Suprapubic skin (tissue), 4 donors: ENCODE results near the gene SMC3. TPM values are rescaled to one million over a fixed set of nuclear protein-coding genes. Genes with fewer than 3 reads are reported as not detected.

ENCODE experiments used
- DNase-seq, 2 donors: peaks; one replicate each; pipeline ENCODE4 v3.0.0-alpha.2; 2019; ENCODE audit warnings: low spot score in 2 of 2
- H3K27ac ChIP-seq: fragments of 200-600 bp; sonication (generic); one replicate; pipeline ENCODE4 v1.5.1; 2019
- H3K27me3 ChIP-seq: fragments of 200-600 bp; sonication (generic); one replicate; pipeline ENCODE4 v1.5.1; 2019
- H3K36me3 ChIP-seq: fragments of 200-600 bp; sonication (generic); one replicate; pipeline ENCODE4 v1.5.1; 2019
- H3K4me1 ChIP-seq: fragments of 200-600 bp; sonication (generic); one replicate; pipeline ENCODE4 v1.5.1; 2019
- H3K4me3 ChIP-seq: fragments of 200-600 bp; sonication (generic); one replicate; pipeline ENCODE4 v1.5.1; 2019; ENCODE audit warnings: mild to moderate bottlenecking
- H3K9me3 ChIP-seq: fragments of 200-600 bp; sonication (generic); one replicate; pipeline ENCODE4 v1.5.1; 2019
- EP300 ChIP-seq: sonication (generic); formaldehyde crosslinking; IDR thresholded peaks from one replicate; pipeline ENCODE4 v1.6.1; 2017; ENCODE audit warnings: antibody characterized with exemption
- POLR2A ChIP-seq, 2 donors: fragments of 450-650 bp; IDR thresholded peaks; one replicate each; pipeline ENCODE4 v1.6.1; 2017; ENCODE audit warnings: antibody characterized with exemption in 2 of 2, mild to moderate bottlenecking in 2 of 2, moderate library complexity in 2 of 2
- POLR2AphosphoS5 ChIP-seq, 3 donors: sonication (generic); formaldehyde crosslinking; IDR thresholded peaks; one replicate each; pipeline ENCODE4 v1.6.1; 2017; ENCODE audit warnings: antibody characterized with exemption in 3 of 3
- WGBS: methylation state at CpG from one replicate; pipeline ENCODE4 v1.1.5; 2018; 5-methylcytosine and 5-hydroxymethylcytosine counted together
- total RNA-seq, 4 donors: library from RNA; depleted of rRNA; stranded (reverse); fragments of >200 nt; gene quantifications; one replicate each; pipeline ENCODE4 v1.1.0, GENCODE V29; 2016
- TF ChIP-seq, protein P1 (sequence below), 2 donors: fragments of 200-600 bp in 1 of 2; fragments of 450-650 bp in 1 of 2; sonication (generic) in 1 of 2; IDR thresholded peaks; one replicate each; pipeline ENCODE4 v1.5.1; 2016 to 2019; ENCODE audit warnings: antibody characterized with exemption in 2 of 2, mild to moderate bottlenecking in 1 of 2, moderate library complexity in 1 of 2

The SMC3 gene
- total RNA-seq, 4 donors from 2014 or later, result 18.9 to 33.5 (median 23.3) TPM

DNA sequence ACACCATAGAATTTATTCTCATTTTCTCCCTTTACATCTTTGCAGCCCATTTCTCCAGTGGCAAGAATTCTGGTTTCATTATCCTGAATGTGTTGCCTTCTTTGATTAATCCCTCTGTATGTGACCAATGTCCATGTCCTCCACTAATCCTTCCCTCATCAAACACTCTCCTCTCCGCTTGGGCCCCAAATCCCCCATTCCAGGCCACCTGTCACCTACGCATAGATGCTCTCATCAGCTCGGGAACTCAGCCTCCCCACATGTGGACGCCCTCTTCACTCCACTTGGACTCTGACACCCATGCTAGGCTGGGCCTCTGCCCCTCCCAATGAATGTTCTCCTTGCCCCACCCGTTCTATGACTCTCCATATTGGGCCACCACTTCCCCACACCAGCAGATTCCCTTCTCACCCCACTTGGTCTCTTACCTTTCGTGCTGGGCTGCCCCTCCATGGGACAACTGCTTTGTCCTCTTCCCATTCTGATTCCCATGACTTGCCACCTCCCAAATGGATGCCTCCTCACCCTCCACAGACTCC is 57.9 kb downstream of the SMC3 start:
- Histone ChIP-seq H3K27ac (no peak overlapping the region), H3K27me3 (no peaks in the 10 kb centered on the region), H3K36me3 (no peaks in the 10 kb centered on the region), H3K4me3 (no peak overlapping the region), H3K4me1 (no peaks in the 10 kb centered on the region), H3K9me3 (no peaks in the 10 kb centered on the region)
- 89% methylated on average over 6 of the region's 6 CpGs for WGBS
- no peak for DNase-seq
- TF ChIP-seq POLR2AphosphoS5 (IDR thresholded peaks at IDR 0.05), result no peak
- TF ChIP-seq, protein P1, sequence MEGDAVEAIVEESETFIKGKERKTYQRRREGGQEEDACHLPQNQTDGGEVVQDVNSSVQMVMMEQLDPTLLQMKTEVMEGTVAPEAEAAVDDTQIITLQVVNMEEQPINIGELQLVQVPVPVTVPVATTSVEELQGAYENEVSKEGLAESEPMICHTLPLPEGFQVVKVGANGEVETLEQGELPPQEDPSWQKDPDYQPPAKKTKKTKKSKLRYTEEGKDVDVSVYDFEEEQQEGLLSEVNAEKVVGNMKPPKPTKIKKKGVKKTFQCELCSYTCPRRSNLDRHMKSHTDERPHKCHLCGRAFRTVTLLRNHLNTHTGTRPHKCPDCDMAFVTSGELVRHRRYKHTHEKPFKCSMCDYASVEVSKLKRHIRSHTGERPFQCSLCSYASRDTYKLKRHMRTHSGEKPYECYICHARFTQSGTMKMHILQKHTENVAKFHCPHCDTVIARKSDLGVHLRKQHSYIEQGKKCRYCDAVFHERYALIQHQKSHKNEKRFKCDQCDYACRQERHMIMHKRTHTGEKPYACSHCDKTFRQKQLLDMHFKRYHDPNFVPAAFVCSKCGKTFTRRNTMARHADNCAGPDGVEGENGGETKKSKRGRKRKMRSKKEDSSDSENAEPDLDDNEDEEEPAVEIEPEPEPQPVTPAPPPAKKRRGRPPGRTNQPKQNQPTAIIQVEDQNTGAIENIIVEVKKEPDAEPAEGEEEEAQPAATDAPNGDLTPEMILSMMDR (IDR thresholded peaks at IDR 0.05), result no peak
- no peak for TF ChIP-seq POLR2A (IDR thresholded peaks at IDR 0.05)
- TF ChIP-seq EP300, result no peak

DNA sequence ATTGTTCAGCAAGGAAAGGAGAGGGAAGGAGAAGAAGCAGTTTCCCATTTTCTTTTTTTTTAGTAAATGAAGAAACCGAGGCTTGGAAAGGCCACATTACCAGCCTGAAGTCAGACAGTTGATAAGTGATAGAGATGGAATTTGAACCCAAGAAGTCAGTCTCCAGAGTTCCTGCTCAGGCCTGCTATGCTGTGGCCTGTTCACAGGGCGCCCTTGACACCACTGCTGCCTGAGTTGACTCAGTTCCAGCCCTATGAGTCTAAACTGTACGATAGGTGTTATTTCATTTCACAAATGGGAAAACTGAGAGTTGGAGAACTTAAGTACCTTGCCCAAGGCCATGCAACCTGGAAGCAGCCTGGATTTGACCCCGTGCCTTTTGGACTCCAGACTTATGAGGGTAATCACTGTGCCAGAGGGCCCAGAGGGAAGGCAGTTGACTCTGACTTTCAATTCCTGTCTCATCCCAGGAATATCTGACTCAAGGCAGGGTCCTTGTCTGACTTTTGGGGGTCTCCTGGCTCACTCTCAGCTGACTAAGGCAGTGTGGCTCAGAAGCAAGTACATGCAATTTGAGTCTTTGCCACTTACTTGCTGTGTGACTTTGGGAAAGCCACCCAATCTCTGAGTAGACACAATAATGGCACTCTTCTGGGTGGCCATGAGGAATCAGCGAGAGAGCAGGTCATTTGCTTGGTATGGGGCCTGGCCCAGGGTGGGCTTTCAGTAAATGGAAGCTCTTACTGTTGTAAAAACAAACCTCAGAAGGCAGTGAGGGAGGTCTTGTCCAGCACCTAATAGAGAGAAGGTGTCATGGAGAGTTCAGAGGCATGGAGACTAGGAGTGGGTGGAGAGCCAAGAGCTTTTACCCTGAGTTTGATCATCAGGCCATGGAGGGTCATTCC is 58.7 kb downstream of the SMC3 start:
- Histone ChIP-seq H3K36me3 (no peaks in the 10 kb centered on the region), H3K27ac (no peak overlapping the region), H3K9me3 (no peaks in the 10 kb centered on the region), H3K4me1 (no peaks in the 10 kb centered on the region), H3K4me3 (no peak overlapping the region), H3K27me3 (no peaks in the 10 kb centered on the region)
- no peak for DNase-seq
- no peak for TF ChIP-seq POLR2AphosphoS5 (IDR thresholded peaks at IDR 0.05)
- TF ChIP-seq, protein P1 (IDR thresholded peaks at IDR 0.05), result no peak
- no peak for TF ChIP-seq EP300
- TF ChIP-seq POLR2A (IDR thresholded peaks at IDR 0.05), result no peak
- WGBS, result 86% methylated on average over 5 of the region's 5 CpGs

DNA sequence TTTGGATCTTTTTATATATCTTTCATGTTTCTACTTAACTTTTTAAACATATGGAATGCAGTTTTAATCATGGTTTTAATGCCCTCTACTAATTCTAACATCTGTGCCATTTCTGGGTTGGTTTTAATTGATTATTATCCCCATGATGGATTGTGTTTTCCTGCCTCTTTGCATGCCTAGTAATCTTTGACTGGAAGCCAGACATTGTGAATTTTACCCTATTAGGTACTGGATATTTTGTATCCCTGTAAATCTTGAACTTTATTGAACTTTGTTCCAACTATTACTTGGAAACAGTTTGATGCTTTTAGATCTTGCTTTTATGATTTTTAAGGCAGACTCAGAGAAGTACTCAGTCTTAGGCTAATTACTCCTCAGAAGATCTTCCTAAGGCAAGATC is 60.7 kb downstream of the SMC3 start:
- Histone ChIP-seq H3K4me3 (no peak overlapping the region), H3K4me1 (no peaks in the 10 kb centered on the region), H3K27ac (no peak overlapping the region), H3K9me3 (no peaks in the 10 kb centered on the region), H3K36me3 (no peaks in the 10 kb centered on the region), H3K27me3 (no peaks in the 10 kb centered on the region)
- no peak for TF ChIP-seq POLR2AphosphoS5 (IDR thresholded peaks at IDR 0.05)
- no peak for TF ChIP-seq POLR2A (IDR thresholded peaks at IDR 0.05)
- TF ChIP-seq, protein P1 (IDR thresholded peaks at IDR 0.05), result no peak
- no peak for DNase-seq

DNA sequence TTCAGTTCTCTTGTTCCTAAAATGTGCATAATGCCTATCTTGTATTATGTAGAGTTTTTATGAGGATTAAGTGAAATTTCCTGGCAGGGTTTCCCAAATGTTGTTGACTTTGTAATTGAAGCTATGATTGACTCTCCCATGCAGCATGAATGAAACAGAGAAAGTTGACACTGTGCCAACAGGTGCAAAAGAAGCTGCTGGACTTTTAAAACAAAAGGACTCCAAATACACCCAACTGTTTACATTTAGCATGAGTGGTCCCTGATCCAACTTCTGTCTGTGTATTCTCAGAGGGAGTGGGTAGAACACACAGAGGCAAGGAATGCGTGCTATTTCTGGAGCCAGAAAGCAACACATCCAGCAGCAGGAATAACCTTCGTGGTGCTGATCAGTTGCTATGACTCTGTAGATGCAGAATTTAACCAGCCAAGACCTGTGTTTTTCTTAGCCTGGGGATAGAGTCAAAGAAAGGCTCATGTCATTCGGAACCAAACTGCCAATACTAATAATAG is 62.2 kb downstream of the SMC3 start:
- H3K27ac ChIP-seq, result no peak overlapping the region
- no peaks in the 10 kb centered on the region for H3K27me3 ChIP-seq
- WGBS, result 39% methylated on average over 3 of the region's 3 CpGs
- no peak for DNase-seq
- H3K9me3 ChIP-seq, result no peaks in the 10 kb centered on the region
- no peak for TF ChIP-seq EP300
- TF ChIP-seq POLR2A (IDR thresholded peaks at IDR 0.05), result no peak
- TF ChIP-seq, protein P1 (IDR thresholded peaks at IDR 0.05), result no peak
- no peak for TF ChIP-seq POLR2AphosphoS5 (IDR thresholded peaks at IDR 0.05)
- no peaks in the 10 kb centered on the region for H3K36me3 ChIP-seq
- no peaks in the 10 kb centered on the region for H3K4me1 ChIP-seq
- no peak overlapping the region for H3K4me3 ChIP-seq

DNA sequence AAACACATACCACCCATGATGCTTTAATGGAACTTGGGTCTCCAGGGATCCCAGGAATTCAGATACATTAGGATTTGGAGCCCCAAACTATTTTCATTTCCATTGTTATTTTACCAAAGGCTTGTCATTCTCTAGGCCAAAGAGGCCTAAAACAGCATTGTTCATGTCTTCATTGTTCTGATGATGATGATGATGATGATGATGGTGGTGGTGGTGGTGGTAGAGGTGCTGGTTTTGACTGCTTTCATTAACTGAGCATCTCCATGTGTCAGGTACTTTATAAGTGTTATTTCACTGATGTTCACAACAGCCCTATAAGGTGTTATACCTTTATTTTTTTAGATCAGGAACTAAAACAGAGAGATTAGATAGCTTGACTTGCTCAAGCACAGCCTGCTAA is 64.4 kb downstream of the SMC3 start:
- Histone ChIP-seq H3K9me3 (no peaks in the 10 kb centered on the region), H3K27me3 (no peaks in the 10 kb centered on the region), H3K27ac (no peak overlapping the region), H3K4me1 (no peaks in the 10 kb centered on the region), H3K36me3 (no peaks in the 10 kb centered on the region), H3K4me3 (no peak overlapping the region)
- TF ChIP-seq EP300 (no peak), POLR2AphosphoS5 (IDR thresholded peaks at IDR 0.05) (no peak), POLR2A (IDR thresholded peaks at IDR 0.05) (no peak)
- TF ChIP-seq, protein P1 (IDR thresholded peaks at IDR 0.05), result no peak
- DNase-seq, result no peak
